HG03175 (cell line): ENCODE measurements around the gene MEG3.

Source experiments
- ATAC-seq: cut with Tn5 transposase; IDR thresholded peaks from one replicate; pipeline ENCODE4 v1.9.1; 2021; ENCODE audit warnings: mild to moderate bottlenecking, moderate library complexity; ENCODE audit not compliant: unreplicated experiment

MEG3 gene

DNA sequence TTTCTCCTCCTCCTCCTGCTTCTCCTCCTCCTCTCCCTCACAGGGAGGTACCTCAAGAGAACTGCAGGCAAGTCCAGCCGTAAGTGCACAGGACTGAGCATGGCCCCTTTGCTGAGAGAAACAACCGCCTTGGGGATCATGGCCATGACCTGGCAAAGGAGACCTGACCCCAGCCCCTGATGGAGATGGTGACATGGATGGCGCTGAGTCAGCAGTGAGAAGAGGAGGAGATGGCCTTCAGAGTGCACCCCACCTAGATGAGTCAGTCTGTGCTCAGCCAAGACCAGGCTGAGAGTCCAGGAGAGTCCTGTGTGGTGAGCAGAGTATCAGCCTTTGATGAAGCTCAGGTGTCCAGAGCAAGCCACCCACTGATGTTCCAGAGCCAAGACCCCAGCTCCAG, 36.4 kb downstream of the MEG3 start:
- ATAC-seq = no peak

DNA sequence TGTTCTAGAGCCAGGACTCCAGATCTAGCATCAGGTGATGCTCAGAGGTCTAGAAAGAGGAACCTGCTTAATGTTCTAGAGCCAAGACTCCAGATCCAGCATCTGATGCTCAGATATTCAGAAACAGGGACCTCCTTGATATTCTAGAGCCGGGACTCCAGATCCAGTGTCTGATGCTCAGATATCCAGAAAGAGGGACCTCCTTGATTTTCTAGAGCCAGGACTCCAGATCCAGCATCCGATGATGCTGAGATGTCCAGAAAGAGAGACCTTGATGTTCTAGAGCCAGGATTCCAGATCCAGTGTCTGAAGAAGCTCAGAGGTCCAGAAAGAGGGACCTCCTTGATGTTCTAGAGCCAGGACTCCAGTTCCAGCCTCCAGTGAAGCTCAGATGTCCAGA, 36.9 kb downstream of the MEG3 start:
- no peak for ATAC-seq

DNA sequence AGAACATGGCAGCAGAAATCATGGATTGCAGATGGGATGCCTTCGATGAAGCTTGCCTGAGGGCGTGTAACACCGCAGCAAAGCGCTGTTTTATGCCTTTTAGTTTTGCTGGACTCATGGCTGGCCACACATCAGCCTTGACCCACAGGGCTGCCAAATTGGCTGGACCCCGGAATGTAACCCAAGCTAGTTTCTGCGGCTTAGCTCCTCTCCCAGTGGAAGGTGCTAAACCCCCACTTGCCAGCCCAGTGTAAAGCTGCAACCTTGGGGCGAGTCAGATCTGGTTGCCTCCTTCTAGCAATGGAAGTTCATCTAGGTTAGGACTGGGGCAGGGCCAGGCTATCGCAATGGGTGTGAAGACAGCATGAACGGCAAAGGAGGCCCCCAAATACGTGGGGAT, 38.3 kb downstream of the MEG3 start:
- ATAC-seq = no peak

GRCh38 chr14:100864960-100865681, 39.2 kb downstream of the MEG3 start:
- ATAC-seq = no peak

DNA sequence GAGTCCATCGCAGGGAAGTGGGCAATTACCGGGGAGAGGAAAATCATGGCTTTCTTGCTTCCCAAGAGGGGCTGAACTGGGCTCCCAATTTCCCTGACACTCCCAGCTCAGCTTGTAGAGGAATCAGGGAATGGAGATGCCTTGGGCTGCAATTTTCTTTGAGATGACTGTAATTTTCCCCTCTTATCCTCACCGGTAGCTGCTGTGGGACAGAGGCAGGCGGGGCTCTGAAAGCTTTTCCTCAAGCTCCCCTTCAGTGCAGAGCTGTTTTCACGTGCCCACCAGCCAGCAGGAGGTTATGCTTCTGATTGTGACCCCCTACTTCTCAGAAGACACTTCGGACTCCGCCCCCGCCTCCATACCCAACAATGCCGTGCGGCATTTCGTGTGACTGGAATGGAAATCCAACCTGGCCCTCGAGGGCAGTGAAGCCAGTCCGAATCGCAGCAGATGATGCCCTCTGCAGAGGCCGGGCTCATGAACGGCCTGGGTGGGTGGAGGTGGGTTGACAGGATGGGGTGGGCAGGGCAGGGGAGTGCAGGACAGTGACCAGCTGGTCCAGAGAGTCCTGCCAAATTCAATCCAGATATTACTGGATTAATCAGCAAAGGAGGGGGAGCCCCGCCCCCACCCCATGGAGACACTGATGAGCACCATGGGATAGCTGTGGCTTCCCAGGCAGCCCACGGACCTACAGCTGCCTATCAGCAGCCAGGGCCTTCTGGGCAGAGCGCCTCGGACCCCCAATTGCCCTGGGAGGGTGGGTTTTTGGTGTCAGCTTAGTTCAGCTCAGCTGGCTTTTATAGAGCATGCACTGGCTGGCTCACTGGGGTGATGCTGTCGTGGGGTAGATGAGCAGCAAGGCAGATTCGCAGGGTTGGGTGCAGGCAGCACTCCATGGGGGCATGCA, 40.0 kb downstream of the MEG3 start:
- no peak for ATAC-seq

DNA sequence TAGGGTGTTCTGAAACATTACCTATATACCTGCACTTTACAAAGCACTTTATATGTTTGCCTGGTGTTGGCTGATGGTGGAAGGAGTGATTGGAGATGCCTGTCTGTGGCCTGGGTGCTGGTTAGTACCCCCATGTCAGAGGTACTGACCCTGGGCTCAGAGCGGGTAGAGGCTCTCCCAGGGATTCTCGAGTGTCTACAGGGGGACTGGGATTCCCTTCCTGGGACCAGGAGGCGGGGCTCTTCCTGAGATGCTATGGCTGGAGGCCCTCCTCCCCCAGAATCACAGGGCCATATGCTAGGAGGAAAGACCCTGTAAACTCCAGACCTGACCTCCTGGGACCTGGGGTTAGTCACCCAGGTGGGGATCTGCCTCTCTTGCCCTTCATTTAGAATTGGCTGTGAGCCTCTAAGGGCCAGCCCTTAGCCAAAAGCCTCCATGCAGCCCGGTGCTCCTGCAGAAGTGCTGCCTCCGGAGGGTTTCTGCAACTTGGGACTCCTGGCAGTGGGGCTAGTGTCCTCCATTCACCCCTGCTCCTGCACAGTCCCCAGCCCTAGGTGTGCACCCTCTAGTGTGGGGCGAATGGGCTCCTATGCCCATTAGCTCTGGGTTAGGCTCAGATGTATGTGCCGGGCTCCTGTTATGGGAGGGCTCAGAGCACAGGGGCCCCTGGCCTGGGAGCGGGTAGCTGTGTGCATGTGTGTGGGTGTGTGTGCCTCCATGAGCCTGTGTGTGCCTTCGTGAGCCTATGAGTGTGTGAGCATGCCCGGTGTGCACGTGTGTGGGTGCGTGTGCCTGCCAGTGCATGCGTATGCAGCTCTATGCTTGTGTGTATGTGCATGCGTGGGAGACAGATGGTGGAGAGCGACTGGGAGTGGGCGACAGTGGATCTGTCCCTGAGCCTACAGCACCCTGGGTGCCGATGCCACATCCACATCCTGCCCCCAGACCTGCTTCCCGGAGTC, 41.0 kb downstream of the MEG3 start:
- no peak for ATAC-seq

DNA sequence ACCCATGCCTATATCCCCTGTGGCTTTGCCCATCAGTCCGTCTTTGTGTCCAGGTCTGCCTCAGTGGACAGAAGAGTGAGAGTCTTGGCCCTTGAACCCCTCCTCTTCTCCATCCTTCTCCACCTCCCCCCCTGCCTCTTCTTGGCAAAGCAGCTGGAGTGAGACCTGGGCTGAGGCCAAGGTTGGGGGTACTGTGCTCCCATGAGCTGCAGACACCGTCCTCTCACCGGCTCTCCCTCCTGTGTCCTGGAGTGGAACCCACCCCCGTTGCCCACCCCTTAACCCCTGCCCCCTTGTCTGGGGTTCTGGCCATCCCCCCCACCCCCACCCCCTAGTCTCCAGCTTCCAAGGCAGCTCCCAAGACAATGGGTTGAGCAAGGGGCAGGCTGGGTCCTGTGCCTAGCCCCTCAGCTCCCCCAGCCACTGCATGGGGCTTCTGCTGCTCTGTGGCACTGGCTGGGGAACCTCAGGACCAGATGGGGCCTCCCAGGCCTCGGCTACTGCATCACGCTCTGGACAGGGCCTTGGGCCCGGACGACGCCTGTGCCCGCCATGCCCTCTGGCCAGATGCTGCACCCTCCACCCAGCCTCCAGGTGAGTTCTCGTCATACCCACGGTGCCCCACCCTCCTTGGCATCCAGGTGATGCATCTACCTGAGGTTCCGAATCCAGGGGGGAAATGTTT, 41.9 kb downstream of the MEG3 start:
- no peak for ATAC-seq

DNA sequence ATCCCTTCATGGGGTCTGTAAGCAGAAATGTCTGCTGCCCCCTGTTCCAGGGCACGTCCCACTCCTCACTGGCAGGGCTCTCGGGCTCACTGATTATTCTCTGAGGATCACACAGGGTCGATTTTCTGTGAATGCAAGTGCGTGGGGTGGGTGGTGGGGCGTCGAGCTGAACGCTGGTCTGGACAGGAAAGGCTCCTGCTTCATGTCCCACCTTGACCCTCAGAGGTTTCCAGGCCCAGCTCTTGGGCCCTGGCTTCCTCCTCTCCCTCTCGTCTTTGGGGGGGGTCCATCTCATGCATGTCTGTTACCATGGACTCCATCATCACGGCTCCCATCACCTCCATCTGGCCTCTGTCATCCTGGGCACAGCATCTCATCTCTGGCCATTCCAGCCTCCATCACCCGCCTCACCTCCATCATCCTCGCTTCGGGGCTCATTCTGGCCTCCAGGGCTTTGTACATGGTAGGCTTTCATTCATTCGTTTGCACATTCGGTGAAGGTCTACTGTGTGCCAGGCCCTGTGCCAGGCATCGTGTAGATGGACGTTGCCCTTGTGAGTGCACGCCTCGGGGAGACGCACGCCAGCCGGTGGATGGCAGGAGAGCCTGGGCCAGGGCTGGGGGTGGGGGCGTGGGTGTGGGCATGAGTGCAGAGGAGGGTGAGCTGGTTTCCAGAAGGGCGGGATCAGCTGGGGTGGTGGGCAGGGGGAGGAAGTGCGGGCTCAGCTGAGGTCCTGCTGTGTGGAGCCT, 42.9 kb downstream of the MEG3 start:
- ATAC-seq = no peak

DNA sequence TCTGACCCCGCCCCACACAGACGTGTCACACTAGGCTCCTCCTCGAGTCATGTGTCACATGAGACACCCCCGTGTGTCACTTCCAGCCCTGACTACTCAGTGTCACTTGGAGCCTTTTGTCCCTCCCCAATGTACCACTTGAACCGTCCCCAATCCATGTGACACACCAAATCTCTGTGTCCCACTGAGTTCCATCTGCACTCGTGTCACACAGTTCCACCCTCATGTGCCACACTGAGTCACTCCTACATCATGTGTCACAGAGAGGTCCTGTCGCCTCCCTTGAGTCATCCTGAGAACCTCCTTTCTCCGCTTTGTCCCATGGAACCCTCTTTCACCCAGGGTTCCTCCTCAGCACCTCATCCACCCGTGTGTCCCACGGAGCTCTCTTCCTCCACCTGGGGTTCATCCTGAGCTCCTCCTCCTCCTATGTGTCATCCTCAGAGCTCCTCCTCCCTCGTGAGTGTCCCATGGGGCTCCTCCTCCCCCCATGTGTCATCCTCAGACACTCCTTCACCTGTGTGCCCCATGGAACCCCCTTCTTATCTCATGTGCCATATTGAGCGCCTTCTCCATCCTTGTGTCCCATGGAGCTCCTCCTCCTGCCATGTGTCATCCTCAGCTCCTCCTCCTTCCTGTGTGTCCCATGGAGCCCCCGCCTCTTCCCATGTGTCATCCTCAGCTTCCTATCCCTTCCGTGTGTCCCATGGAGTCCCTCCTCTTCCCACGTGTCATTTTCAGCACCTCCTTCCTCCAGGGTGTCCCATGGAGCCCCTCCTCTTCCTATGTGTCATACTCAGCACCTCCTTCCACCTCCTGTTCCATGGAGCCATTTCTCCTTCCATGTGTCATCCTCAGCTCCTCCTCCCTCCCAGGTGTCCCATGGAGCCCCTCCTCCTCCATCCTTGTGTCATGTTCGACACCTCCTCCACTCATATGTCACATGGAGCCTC, 45.6 kb downstream of the MEG3 start:
- ATAC-seq = no peak

GRCh38 chr14:100872259-100873095, 46.6 kb downstream of the MEG3 start:
- ATAC-seq = no peak

DNA sequence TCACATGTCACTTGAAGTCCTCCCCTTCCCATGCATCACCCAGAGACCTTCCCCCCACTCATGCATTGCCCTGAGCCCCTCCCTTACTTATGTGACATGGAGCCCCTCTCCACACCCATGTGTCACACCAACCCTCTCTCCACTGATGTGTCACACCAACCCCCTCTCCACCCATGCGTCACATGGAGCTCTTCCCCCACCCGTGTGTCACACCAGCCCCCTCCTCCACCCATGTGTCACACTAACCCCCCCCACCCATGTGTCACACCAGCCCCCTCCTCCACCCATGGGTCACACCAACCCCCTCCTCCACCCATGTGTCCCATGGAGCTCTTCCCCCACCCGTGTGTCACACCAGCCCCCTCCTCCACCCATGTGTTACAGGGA, 47.2 kb downstream of the MEG3 start:
- ATAC-seq = no peak

GRCh38 chr14:100874051-100874410, 48.1 kb downstream of the MEG3 start:
- ATAC-seq = no peak

- ATAC-seq = no peak
Measured at GRCh38 chr14:100874411-100875091, 48.6 kb downstream of the MEG3 start.

DNA sequence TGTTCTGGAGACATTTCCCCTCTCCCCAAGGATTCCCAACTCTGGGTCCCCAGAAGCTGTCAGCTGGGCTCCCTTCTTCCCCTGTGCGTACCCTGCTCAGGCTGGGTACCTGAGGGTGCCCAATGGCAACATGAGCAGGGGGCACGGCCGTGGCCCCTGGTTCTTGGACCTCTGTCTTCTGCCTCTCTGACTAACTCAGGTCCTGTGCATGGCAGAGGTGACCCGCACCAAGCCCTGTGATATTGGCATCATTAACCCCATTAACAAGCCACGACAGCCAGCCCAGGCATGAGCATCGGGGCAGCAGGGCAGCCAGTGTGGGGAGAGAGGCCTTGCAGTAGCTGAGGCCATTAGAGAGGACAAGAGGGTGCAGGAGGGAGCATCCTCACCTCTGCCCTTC, 49.2 kb downstream of the MEG3 start:
- no peak for ATAC-seq

DNA sequence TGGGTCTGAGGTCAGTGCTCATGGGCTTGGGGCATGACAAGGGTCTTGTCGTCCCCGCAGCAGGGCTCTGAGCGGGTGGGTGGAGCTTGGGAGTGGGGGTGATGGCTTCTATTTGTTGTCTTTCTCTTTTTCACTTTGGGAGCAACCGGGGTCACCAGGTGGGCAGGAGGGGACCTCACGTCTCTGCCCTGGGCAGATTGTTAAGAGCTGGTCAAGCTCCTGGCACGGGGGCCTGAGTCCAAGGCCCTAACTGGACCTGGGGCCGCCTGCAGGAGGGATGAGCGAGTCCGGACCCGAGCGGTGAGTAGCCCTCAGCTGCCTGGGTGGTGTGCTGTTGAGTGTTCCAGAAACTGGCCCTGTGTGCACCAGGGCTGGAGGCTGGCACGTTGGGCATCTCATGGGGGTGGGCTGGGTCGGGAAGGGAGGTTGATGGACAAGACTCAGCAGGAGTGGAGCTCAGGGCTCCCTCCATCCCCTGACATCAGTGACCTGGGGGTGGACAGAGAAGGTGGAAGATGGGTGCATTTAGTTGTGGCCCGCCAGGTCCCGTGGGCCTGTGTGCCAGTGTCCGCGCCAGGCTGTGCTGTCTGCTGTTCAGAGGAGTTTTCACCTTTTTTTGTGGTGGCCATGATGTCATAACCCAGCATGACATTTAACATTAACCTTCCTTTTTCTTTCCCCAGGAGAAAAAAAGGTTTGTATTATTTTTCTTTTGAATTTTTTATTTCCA, 50.1 kb downstream of the MEG3 start:
- ATAC-seq = no peak

DNA sequence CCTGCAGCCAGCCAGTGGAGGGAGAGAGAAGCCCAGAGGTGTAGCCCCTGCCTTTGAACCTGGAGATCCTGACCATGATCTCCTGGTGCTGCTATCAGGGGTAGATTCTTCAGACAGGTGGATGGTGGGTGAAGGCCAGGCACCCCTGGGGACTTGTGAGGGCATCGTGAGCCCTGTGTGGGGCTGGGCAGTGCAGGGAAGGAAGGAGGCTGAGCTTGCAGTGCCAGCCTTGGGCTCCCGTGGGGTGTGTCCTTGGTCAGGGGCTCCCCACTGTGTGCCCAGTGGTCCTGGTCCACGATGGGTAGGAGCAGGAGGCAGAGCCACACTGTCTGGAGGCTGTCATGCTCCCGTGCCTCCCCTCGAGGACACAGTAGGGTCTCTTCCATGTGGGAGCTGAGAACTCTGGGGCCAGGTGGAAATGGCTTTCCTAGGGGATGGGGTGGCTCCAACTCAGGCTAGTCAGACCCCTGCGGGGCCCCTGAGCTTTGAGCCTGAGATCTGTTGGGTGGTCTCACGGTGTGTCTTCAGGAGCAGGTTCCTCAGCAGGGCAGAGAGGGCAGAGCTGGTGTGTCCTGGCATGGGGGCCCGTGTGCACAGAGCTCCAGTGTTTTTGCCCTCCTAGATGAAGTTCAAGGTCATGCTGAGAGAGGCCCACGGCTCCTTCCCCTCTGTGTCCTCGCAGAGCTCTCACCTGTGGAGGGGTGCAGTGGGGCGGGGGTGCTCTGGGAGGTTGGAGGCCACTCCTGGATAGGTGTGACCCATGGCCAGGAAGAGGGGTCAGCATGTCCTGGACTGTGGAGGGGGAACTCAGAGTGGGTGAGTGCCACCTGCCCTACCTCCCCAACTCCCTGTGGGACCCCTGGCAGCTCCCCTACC, 52.6 kb downstream of the MEG3 start:
- ATAC-seq = no peak
